Stimulated activated CD4-positive, alpha-beta T cell treated with anti-CD3 and anti-CD28 coated beads, Interleukin-12 subunit alpha, Interleukin-12 subunit beta, amount 100 ng/mL, for 24 hours (primary cell): ENCODE data around the gene ACTR6.
"Not testable (repeated sequence)": the region's sequence is repeated elsewhere in the genome, so short reads cannot be mapped to it uniquely, and the experiment has no call there.

Experiments used
- DNase-seq, 2 experiments: peaks; one replicate each; pipeline ENCODE4 v3.0.0-alpha.2; 2020; ENCODE audit warnings: low read depth in 2 of 2

Gene ACTR6

GRCh38 chr12:100219328-100220109 lies 18.9 kb downstream of the ACTR6 start:
- no peak for DNase-seq

- DNase-seq: no peak
These were observed 20.9 kb downstream of the ACTR6 start for GRCh38 chr12:100221523-100221922.

- DNase-seq: not testable (repeated sequence)
These were observed 21.6 kb downstream of the ACTR6 start for GRCh38 chr12:100222173-100222572.

- no peak for DNase-seq
These were observed 24.9 kb downstream of the ACTR6 start for GRCh38 chr12:100225491-100225890.

- no peak for DNase-seq
These were observed 28.5 kb downstream of the ACTR6 start for GRCh38 chr12:100229036-100229635.

- no peak for DNase-seq
These were observed 29.3 kb downstream of the ACTR6 start for GRCh38 chr12:100229876-100230275.

- DNase-seq: not testable (repeated sequence)
These were observed 31.3 kb downstream of the ACTR6 start for GRCh38 chr12:100231873-100232272.

GRCh38 chr12:100234166-100234565 lies 33.6 kb downstream of the ACTR6 start:
- no peak for DNase-seq

- no peak for DNase-seq
These were observed 34.1 kb downstream of the ACTR6 start for GRCh38 chr12:100234591-100235304.

- DNase-seq: no peak
These were observed 38.2 kb downstream of the ACTR6 start for GRCh38 chr12:100238801-100239200.

GRCh38 chr12:100239589-100239988 lies 39.0 kb downstream of the ACTR6 start:
- DNase-seq: no peak

- no peak for DNase-seq
These were observed 42.5 kb downstream of the ACTR6 start for GRCh38 chr12:100243137-100243536.

GRCh38 chr12:100247765-100248164 lies 47.1 kb downstream of the ACTR6 start:
- no peak for DNase-seq

GRCh38 chr12:100248886-100249285 lies 48.3 kb downstream of the ACTR6 start:
- no peak for DNase-seq

GRCh38 chr12:100249941-100250340 lies 49.3 kb downstream of the ACTR6 start:
- no peak for DNase-seq

- DNase-seq: no peak
These were observed 51.3 kb downstream of the ACTR6 start for GRCh38 chr12:100251917-100252316.

- DNase-seq: no peak
These were observed 52.8 kb downstream of the ACTR6 start for GRCh38 chr12:100253437-100253836.

- no peak for DNase-seq
These were observed 54.3 kb downstream of the ACTR6 start for GRCh38 chr12:100254876-100255275.

- no peak for DNase-seq
These were observed 57.5 kb downstream of the ACTR6 start for GRCh38 chr12:100258127-100258526.

- no peak for DNase-seq
These were observed 62.5 kb downstream of the ACTR6 start for GRCh38 chr12:100263131-100263530.

- not testable (repeated sequence) for DNase-seq
These were observed 64.5 kb downstream of the ACTR6 start for GRCh38 chr12:100265107-100265506.

- no peak for DNase-seq
These were observed 65.3 kb downstream of the ACTR6 start for GRCh38 chr12:100265732-100266584.
